GM21515 (cell line): ENCODE measurements around the gene ASRGL1.

Source experiments
- ATAC-seq: cut with Tn5 transposase; IDR thresholded peaks from one replicate; pipeline ENCODE4 v1.9.1; 2021; ENCODE audit not compliant: unreplicated experiment

ASRGL1 gene

DNA sequence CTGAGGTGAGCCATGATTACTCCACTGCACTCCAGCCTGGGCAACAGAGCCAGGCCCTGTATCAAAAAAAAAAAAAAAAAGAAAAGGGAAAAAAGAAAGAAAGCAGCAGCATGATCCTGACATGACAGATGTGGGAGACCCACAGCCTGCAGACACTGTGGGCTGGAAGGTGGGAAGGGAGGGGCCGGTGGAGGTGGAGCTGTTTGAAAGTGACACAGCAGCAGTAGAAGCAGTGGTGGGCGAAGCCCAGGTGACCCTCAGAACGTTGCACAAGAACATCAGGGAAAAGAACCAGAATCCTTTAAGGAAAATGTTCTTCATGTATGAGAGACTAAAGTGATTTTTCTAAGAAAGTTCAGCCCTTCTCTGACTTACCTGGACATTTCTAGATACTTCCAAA, 55.3 kb downstream of the ASRGL1 start:
- ATAC-seq: no peak

DNA sequence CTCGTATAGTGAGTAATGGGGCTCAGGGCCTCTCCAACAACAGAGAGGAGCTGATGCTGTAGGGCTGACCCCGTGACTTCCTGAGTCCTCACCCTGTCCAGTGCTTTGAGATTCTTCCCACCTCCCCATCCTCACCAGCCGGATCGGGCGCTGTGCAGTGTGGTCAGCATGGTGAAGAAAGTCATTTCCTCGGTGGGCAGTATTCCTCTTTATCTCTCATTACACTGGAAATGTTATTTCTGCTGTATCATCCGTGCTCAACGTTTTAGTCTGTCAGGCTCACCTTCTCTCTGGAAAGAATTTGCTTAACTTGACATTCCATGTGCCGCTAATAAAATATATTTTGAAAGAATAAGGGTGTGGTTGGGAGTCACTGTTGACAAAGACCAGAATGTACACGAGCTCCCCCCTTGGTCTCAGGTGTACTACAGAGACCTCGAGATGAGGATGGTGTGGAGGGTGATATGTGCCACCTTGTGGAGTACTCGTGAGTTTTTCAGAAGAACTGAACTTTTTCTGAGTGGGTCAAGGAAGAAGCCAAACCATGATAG, 55.9 kb downstream of the ASRGL1 start:
- no peak for ATAC-seq

DNA sequence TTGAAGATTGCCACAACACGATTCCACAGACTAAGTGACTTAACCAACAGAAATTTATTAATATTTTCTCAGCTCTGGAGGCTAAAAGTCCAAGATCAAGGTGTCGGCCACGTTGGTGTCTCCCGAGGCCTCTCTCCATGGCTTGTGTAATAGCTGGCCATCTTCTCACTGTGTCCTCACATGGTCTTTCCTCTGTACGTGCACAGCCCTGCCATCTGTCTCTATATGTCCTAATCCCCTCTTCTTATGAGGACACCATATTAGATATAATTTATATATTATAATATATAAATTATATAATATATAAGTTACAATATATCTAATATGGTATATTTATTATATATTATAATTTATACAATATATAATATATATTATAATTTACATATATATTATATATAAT, 56.5 kb downstream of the ASRGL1 start:
- ATAC-seq: no peak

DNA sequence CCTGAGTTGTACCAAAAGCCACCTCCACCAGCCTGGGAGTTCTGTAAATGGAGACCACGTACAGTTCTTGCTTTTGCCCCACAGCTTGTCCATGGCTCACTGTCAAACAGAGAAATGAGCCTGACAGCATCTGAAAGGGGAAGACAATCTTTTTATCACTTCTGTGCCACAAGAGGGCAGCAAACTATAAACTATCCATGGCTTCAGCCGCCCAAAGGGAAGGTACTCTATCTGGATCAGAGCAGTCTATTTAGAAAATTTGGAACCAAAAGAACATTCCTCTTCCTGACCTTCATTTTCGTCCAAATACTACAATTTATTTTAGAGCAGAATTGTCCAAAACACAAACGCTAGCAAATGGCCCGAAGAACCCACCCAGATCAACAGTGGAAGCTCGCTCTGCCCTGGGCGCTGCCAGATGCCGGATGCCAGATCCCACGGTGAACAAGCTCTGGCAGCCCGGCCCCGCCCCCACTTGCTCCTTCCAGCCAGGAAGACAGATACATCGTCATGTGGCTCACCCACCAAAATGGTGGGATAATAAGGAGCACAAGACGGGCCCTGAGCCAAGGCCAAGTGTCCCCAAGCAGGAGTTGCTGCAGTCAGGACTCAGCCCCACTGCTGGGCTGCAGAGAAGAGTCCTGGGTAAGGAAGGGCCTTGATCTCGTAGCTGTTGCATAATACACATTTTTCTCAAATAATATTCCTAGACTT, 57.7 kb downstream of the ASRGL1 start:
- no peak for ATAC-seq

DNA sequence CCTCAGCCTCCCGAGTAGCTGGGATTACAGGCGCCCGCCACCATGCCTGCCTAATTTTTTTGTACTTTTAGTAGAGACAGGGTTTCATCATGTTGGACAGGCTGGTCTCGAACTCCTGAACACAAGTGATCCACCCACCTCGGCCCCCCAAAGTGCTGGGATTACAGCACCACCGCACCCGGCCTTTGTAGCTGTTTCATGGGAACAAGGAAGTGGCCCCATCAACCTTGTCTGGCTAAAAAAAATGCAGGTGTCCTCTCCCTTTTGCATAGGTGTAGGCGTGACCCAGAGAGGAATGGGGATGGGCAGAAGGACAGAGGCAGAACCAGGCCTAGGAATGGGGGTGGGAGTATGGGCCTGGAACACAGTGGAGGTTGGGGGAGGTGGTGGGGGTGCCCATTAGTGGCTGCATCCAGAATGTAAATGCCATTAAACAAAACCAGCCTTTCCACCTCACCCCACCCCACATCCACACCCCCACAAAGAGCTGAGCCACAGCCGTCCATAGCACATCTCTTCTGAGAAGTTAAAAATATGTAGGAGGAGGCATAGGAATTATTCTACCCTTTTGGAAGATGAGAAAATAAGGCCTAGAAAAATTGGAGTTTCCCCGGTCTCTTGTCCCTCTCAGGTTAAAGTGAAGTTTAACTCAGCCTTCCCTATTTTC, 58.8 kb downstream of the ASRGL1 start:
- ATAC-seq: no peak

DNA sequence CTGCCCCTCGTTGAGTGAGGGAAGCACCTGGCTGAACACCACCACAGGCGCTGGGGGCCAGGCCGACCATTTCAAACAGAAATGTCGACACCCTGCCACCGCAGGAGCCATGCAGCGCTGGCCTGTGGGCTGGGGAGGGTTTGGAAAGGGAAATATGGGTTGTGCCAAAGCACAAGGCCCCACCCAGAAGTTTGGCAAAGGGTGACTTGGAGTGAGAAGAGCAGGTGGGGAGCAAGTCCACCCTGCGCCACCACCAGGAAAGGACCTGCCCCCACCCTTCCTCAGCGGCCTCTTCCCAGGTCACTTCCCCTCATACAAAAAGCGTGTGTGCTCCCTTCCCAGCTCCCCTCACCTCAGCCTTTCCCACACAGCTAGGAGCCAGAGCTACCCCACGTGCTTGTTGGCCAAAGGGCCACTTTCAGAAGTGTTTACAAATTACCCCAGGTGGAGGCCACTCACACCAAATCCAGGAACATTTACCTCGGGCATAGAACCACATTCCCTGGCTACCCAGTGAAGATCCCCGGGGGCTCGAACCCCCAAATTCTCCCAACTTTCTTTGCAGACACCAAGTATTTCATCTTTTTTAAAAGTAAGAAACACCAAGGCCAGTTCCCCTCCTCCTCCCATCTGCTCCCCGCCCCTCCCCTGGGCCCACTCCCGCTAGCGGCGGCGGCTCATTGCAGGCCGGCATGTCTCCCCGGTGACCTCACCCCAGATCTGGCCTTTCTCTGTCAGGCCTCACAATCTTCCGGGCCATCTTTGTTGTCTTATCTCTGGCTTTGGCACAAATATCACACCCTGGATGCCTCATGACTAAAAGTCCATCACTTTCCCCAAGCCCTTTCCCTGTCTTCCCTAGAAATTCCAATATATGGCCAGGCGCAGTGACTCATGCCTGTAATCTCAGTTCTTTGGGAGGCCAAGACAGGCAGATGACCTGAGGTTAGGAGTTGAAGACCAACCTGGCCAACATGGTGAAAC, 61.1 kb downstream of the ASRGL1 start:
- ATAC-seq: no peak

DNA sequence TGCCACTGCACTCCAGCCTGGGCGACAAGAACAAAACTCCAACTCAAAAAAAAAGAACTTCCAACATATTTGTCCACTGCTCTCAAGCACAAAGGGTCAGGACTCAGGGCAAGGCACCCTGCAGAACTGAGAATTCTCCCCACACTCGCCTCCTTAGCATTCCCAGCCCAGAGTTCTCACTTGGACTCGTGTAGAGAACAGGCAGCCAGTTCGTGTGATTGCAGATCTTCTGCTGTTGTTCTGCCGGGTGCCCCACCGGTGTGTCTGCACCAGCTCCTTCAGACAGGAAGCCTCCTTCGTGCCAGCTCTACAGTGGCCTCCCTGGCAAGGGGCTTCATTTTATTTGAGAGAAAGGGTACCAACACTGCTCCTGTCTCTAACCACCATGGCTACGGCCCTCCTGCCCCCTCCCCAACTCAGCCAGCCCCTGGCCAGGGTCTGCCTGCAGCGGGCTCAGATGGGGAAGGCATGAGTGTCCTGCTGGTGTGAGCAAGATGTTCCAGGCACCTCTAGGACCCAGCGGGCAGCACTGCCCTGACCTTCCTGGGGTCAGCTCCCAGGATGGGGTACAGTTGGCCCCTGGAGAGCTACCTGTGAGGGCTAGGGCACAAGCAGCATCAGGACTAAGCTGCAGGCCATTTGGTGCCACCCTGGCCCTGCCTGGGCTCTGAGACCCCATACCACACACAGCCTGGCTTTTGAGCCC, 62.1 kb downstream of the ASRGL1 start:
- no peak for ATAC-seq

DNA sequence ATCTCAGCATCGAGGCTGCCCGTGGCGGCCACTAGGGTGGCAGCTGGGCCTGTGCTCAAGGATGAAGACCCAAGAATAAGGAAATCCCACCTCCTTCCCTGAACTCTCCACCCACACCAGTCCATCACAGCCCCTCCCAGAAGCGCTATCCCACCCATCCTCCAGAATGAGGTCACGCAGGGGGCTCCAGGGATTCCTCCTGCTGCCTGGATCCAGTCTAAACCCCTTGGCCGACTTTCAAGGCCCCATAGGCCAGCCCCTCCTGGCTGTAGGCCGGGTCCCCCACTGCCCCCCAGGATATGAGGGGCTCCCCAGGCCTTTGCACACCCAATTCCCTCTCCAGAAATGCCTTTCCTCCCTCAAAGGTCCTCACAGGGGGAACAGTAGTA, 62.6 kb downstream of the ASRGL1 start:
- ATAC-seq: no peak

DNA sequence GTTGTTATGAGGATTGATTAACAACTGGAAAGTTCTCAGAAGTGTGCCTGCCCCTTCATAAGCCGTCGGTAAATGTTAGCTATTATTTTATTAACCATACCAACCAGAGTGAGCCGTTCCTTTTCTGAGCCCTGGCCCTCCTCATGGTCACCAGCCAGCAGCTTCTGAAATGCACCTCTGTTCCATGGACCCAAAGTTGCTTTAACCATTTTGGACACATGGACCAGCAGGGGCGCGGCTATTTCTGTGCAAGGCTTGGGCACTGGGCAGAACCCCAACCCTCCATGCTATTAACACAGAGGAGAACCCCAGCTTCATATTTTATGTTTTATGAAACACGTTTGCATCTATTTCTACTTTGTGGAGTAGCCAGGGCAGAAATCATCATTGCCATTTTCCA, 63.0 kb downstream of the ASRGL1 start:
- ATAC-seq: no peak

DNA sequence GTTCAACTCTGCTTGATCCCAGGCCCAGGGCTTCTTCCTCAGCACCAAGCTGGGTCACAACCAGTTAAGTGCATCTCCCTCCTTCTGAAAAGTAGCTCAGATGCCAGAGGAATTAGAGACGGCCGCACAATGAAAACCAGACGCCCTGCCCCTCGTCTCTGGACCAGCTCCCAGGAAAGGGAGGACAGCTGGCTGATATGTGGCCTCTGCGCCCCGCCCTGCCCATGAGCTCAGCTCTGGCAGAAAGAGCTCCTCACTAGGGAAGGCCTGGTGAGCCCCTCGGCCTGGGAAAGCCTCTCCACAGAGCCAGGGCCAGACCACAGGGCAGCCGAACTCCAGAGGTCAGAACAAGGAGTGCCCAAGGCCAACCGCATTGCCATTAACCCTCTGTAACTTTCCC, 63.5 kb downstream of the ASRGL1 start:
- ATAC-seq: no peak

DNA sequence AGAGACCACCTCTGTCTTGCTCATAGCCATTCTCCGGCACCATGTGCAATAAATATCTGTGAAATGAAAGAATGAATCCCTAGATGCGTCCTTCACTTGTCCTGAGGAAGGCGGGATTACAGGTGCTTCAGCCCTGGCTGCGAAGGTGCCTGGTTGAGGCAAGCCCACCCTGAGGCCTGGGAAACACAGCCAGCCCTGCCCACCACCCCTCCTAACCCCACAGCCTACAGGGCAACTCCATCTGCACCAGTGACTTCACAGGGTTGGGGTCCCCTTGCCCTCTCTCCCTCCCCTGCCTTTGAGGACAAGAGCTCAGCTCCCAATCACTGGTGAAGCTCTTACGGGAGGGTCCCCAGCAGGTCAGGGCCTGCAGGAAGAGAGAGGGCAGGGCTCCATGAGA, 64.1 kb downstream of the ASRGL1 start:
- no peak for ATAC-seq

DNA sequence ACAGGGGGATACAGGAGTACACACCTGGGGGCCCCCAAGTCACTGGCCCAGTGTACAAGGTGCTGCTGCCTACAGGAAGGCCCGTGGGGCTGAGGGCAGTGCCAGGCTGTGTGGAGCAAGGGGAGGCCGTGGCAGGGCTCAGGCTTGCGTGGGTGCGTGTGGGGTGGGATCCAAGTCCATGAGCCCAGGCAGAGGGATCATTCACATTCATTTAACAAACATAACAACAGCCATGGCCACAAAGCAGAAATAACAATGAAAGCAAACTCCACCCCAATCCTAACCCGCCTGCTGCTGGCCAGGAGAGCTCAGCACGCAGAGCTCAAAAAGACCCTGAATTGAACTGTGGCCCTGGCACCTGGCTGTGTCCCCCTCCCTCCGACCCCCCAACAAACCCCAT, 64.6 kb downstream of the ASRGL1 start:
- no peak for ATAC-seq

DNA sequence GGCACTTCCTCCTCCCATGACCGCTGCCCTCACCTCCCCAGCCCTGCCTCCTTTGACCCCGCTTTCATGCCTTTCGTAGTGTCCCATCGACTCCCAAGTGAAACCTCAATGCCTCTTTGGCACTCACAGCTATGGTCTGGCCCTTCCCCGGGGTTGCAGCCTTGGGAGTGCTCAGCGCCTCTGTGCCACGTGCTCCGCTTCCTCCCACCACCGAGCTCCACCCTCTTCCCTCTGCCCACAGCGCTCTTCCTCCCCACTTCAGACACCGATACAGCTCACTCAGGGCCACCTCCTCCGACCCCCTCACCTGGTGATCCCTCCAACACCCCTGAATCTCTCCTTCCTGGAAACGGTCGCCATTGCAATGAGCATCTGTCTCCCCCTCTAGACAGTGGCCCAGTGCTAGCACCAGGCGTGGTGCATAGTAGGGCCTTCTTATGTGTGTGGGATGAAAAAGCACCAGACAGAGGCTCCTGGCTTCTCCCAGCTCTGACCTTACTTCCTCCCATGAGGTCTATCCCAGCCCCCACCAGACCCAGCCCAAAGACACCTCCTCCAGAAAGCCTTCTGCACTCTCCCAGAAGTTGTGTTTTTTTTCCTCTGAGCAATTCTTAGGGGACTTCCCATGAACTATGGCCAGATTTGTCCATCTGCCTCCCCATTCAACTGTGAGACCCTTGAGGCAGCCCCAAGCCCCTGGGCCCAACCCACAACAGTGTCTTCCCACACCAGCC, 65.1 kb downstream of the ASRGL1 start:
- ATAC-seq: no peak

DNA sequence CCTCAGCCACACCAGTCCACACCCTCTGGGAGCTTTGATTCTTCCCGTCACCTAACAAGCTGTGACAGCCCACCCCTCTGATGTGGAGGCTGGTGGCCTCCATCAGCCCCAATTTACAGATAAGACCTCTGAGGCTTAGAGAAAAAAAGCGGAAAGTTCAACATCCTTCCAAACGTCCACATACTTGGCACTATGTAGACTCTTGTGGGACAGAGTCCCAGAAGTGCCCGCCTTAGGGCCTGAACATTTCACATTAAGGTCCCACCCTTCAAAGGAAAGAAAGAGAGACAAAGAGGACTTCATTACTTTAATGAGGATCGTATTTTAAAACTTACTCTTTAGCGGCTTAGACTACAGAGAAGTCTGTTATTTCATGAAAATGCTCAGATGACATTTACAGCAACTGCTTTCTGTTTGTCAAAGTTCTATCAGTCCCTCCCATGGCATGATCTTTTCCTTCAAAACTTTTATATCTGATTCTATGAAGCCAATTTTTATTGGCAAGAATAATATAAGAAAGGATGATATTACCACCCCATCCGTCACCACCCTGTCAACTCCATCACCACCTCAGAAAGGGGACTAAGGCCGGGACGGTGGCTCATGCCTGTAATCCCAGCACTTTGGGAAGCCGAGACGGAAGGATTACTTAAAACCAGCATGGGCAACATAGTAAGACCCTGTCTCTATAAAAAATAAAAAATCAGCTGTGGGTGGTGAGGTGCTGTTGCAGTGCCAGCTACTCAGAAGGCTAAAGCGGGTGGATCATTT, 65.9 kb downstream of the ASRGL1 start:
- no peak for ATAC-seq

DNA sequence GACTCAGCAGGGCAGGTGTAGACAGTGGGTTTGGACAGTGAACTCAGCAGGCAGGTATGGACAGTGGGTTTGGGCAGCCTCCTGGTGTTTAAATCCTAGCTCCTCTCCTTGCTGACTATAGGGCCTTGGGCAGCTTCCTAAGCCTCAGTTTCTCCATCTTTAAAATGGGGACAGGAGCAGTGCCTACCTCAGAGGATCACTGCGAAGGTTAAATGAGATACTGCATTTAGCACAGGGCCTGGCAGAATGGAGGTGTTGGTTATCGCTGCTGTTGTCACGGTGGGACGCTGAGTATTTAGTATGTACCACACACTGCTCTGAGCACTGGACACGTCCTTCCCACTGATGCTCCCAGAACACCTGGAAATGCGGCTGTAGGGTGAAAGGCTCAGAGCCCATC, 67.2 kb downstream of the ASRGL1 start:
- no peak for ATAC-seq

DNA sequence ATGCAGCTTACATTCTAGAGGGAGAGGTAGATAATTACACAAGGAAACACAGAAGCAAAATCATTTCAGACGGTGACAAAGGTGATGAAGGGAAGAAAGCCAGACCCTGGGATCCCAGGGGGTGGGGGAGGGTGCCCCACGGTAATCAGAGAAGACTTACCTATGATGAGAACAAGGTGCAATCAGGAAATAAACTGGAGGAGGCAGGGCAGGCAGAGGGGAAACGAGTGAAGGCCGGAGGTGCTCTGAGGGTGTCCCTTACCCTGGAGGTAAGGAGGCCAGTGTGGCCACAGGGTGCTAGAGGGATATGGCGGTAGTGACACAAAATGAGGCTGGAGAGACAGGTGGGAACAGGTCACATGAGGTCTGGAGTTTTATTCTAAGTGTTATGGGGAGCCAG, 67.7 kb downstream of the ASRGL1 start:
- no peak for ATAC-seq

DNA sequence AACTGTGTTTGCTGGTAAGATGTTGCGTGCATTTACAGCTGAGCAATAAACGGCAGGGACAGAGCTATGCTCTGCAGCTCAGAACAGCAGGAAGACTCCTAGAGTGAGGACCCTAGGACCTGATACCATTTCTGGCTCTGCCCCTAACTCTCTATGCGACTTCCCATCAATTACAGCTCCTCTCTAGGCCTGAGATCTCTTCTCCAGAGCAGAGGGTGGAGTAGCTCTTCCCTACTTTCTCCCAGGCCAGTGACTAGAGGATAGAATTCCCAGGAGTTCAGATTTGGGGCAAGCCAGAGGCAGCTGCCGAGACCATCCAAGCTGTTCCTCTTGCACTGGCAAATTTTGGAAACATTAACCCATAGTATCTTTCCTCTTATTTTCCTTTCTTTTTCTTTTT, 68.8 kb downstream of the ASRGL1 start:
- no peak for ATAC-seq

DNA sequence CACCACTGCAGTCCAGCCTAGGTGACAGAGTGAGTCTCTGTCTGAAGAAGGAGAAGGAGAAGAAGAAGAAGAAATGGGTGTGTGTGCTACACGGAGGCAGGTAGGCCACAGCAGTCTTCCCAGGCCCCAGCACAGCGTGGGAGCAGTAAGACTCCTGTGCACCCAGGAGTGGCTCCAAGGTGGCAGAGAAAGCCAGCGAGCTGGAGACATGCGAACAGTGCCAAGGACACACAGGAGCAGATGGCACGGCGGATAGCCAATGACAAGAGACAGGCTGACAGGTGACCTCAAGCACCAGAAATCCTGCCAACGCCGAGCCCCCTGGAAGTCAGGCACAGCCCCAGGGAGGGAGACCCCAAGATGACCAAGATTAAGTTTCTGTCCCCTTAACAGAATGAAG, 72.6 kb downstream of the ASRGL1 start:
- ATAC-seq: no peak

DNA sequence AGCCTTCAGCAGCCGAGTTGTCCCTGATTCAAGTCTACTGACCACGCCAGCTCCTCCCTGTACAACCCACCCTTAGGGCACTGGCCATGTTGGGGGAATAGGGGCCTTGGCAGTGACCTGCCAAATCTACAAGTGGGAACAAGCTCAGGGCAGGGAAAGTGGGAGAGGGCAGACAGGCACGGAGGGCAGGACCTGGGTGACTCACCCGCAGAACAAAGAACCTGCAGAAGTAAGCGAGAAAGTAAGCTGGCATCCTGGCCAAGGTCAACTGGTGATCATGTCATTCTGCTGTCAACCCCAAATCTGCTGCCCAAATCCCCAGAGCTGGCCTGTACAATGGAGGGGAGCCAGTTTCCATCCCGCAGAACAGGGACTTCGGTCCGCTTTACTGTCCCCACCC, 73.7 kb downstream of the ASRGL1 start:
- no peak for ATAC-seq
